PFSK-1 (cell line): ENCODE results near the gene KCNQ1.

Source experiments
- FOXP2 ChIP-seq: optimal IDR thresholded peaks from 2 replicates; pipeline ENCODE3; 2011; ENCODE audit warnings: borderline replicate concordance, control low read depth, inconsistent platforms; ENCODE audit not compliant: insufficient read depth; ENCODE audit errors: extremely low read length, extremely low read depth
- POLR2AphosphoS5 ChIP-seq: IDR thresholded peaks from 2 replicates; pipeline ENCODE4 v1.6.1; 2012; ENCODE audit warnings: low read depth, mild to moderate bottlenecking, control low read depth, low read length, moderate library complexity
- REST ChIP-seq, 2 experiments: IDR thresholded peaks; 2 replicates each; pipeline versions ENCODE4 v1.6.1 to v1.8.0; 2011 to 2012; ENCODE audit warnings: low read depth in 2 of 2, low read length in 2 of 2, control low read depth in 1 of 2, inconsistent platforms in 1 of 2, mild to moderate bottlenecking in 1 of 2, moderate library complexity in 1 of 2; ENCODE audit not compliant: insufficient read depth in 1 of 2
- SIN3A ChIP-seq: IDR thresholded peaks from 2 replicates; pipeline ENCODE4 v1.6.1; 2012; ENCODE audit warnings: mild to moderate bottlenecking, low read length, moderate library complexity, borderline replicate concordance; ENCODE audit not compliant: insufficient read depth
- TAF1 ChIP-seq: IDR thresholded peaks from 2 replicates; pipeline ENCODE4 v1.6.1; 2012; ENCODE audit warnings: low read length, control low read depth, borderline replicate concordance; ENCODE audit not compliant: insufficient read depth

The KCNQ1 gene

GRCh38 chr11:2553886-2554285 lies 109.1 kb downstream of the KCNQ1 start:
- no peak for TF ChIP-seq FOXP2
- TF ChIP-seq TAF1: no peak
- no peak for TF ChIP-seq SIN3A
- no peak for TF ChIP-seq POLR2AphosphoS5
- no peak for TF ChIP-seq REST (IDR thresholded peaks at IDR 0.05; ENCODE audit: insufficient read depth in 1 of 2, low read depth in 2 of 2, low read length in 2 of 2)

- TF ChIP-seq TAF1 (no peak), FOXP2 (no peak), REST (IDR thresholded peaks at IDR 0.05; ENCODE audit: insufficient read depth in 1 of 2, low read depth in 2 of 2, low read length in 2 of 2) (no peak), SIN3A (no peak), POLR2AphosphoS5 (no peak)
Measured at GRCh38 chr11:2554338-2555207, 109.8 kb downstream of the KCNQ1 start.

GRCh38 chr11:2555336-2555735 lies 110.5 kb downstream of the KCNQ1 start:
- TF ChIP-seq TAF1 (no peak), FOXP2 (no peak), REST (IDR thresholded peaks at IDR 0.05; ENCODE audit: insufficient read depth in 1 of 2, low read depth in 2 of 2, low read length in 2 of 2) (no peak), SIN3A (no peak), POLR2AphosphoS5 (no peak)

- TF ChIP-seq REST (IDR thresholded peaks at IDR 0.05; ENCODE audit: insufficient read depth in 1 of 2, low read depth in 2 of 2, low read length in 2 of 2) (no peak), TAF1 (no peak), POLR2AphosphoS5 (no peak), SIN3A (no peak), FOXP2 (no peak)
Measured at GRCh38 chr11:2555891-2556290, 111.1 kb downstream of the KCNQ1 start.

GRCh38 chr11:2557381-2557780 lies 112.6 kb downstream of the KCNQ1 start:
- no peak for TF ChIP-seq FOXP2
- TF ChIP-seq REST (IDR thresholded peaks at IDR 0.05; ENCODE audit: insufficient read depth in 1 of 2, low read depth in 2 of 2, low read length in 2 of 2): no peak
- no peak for TF ChIP-seq POLR2AphosphoS5
- no peak for TF ChIP-seq TAF1
- TF ChIP-seq SIN3A: no peak
